ENCODE data around the gene ASB9.

The ASB9 gene

GRCh38 chrX:15209096-15209495 is 60.8 kb downstream of the ASB9 start:
- TF ChIP-seq EZH2phosphoT487 (IDR thresholded peaks at IDR 0.05; ENCODE audit: low read depth) (no peak), CTCF (IDR thresholded peaks at IDR 0.05; ENCODE audit: low read depth, low read length) (no peak)
- Histone ChIP-seq H3K27me3 (ENCODE audit: low read depth, low read length) (no peaks in the 10 kb centered on the region), H3K4me2 (ENCODE audit: low read length) (no peak overlapping the region), H3K36me3 (replicated peaks; ENCODE audit: low read depth, low read length) (no peaks in the 10 kb centered on the region), H3K79me2 (ENCODE audit: low read length) (no peaks in the 10 kb centered on the region), H3K4me1 (ENCODE audit: low read length) (peaks cover 37% of the 10 kb centered on the region), H3K4me3 (ENCODE audit: low read length) (no peak overlapping the region), H3K9ac (ENCODE audit: low read length) (no peak overlapping the region), H4K20me1 (ENCODE audit: insufficient read depth, low read length) (no peaks in the 10 kb centered on the region), H3K9me3 (ENCODE audit: insufficient read depth, low read length) (no peaks in the 10 kb centered on the region), H2AFZ (ENCODE audit: low read depth, low read length) (no peak overlapping the region), H3K27ac (ENCODE audit: low read length) (no peak overlapping the region)

- Histone ChIP-seq H3K9ac (ENCODE audit: low read length) (no peak overlapping the region), H3K27ac (ENCODE audit: low read length) (no peak overlapping the region), H4K20me1 (ENCODE audit: insufficient read depth, low read length) (no peaks in the 10 kb centered on the region), H3K36me3 (replicated peaks; ENCODE audit: low read depth, low read length) (no peaks in the 10 kb centered on the region), H3K4me1 (ENCODE audit: low read length) (peaks cover 46% of the 10 kb centered on the region), H3K4me2 (ENCODE audit: low read length) (no peak overlapping the region), H2AFZ (ENCODE audit: low read depth, low read length) (no peak overlapping the region), H3K79me2 (ENCODE audit: low read length) (no peaks in the 10 kb centered on the region), H3K4me3 (ENCODE audit: low read length) (no peak overlapping the region), H3K27me3 (ENCODE audit: low read depth, low read length) (no peaks in the 10 kb centered on the region), H3K9me3 (ENCODE audit: insufficient read depth, low read length) (no peaks in the 10 kb centered on the region)
- TF ChIP-seq CTCF (IDR thresholded peaks at IDR 0.05; ENCODE audit: low read depth, low read length) (no peak), EZH2phosphoT487 (IDR thresholded peaks at IDR 0.05; ENCODE audit: low read depth) (no peak)
Measured at GRCh38 chrX:15207994-15208393, 61.9 kb downstream of the ASB9 start.

GRCh38 chrX:15207384-15207783 is 62.5 kb downstream of the ASB9 start:
- no peaks in the 10 kb centered on the region for H3K79me2 ChIP-seq (ENCODE audit: low read length)
- no peak overlapping the region; the same call in 1 of the 2 replicates for H3K4me2 ChIP-seq (ENCODE audit: low read length)
- no peak overlapping the region; the same call in 1 of the 2 replicates for H2AFZ ChIP-seq (ENCODE audit: low read depth, low read length)
- no peaks in the 10 kb centered on the region for H3K27me3 ChIP-seq (ENCODE audit: low read depth, low read length)
- no peaks in the 10 kb centered on the region for H3K9me3 ChIP-seq (ENCODE audit: insufficient read depth, low read length)
- H3K36me3 ChIP-seq (replicated peaks; ENCODE audit: low read depth, low read length): no peaks in the 10 kb centered on the region
- no peaks in the 10 kb centered on the region for H4K20me1 ChIP-seq (ENCODE audit: insufficient read depth, low read length)
- no peak for TF ChIP-seq CTCF (IDR thresholded peaks at IDR 0.05; ENCODE audit: low read depth, low read length)
- no peak for TF ChIP-seq EZH2phosphoT487 (IDR thresholded peaks at IDR 0.05; ENCODE audit: low read depth)
- no peak overlapping the region for H3K27ac ChIP-seq (ENCODE audit: low read length)
- peaks cover 52% of the 10 kb centered on the region for H3K4me1 ChIP-seq (ENCODE audit: low read length)
- H3K4me3 ChIP-seq (ENCODE audit: low read length): no peak overlapping the region
- H3K9ac ChIP-seq (ENCODE audit: low read length): no peak overlapping the region

GRCh38 chrX:15206306-15206705 is 63.6 kb downstream of the ASB9 start:
- Histone ChIP-seq H3K4me3 (ENCODE audit: low read length) (no peak overlapping the region), H4K20me1 (ENCODE audit: insufficient read depth, low read length) (no peaks in the 10 kb centered on the region), H2AFZ (ENCODE audit: low read depth, low read length) (no peak overlapping the region), H3K36me3 (replicated peaks; ENCODE audit: low read depth, low read length) (no peaks in the 10 kb centered on the region), H3K27ac (ENCODE audit: low read length) (no peak overlapping the region), H3K9me3 (ENCODE audit: insufficient read depth, low read length) (no peaks in the 10 kb centered on the region), H3K4me1 (ENCODE audit: low read length) (peaks cover 61% of the 10 kb centered on the region), H3K9ac (ENCODE audit: low read length) (no peak overlapping the region), H3K4me2 (ENCODE audit: low read length) (no peak overlapping the region), H3K27me3 (ENCODE audit: low read depth, low read length) (no peaks in the 10 kb centered on the region), H3K79me2 (ENCODE audit: low read length) (no peaks in the 10 kb centered on the region)
- no peak for TF ChIP-seq EZH2phosphoT487 (IDR thresholded peaks at IDR 0.05; ENCODE audit: low read depth)
- TF ChIP-seq CTCF (IDR thresholded peaks at IDR 0.05; ENCODE audit: low read depth, low read length): no peak
